Left ventricle myocardium inferior (tissue), 1 donor: ENCODE data around the gene TUNAR. TPM values are rescaled to one million over a fixed set of nuclear protein-coding genes. Genes with fewer than 3 reads are reported as not detected.

Experiments
- DNase-seq: peaks from one replicate; pipeline ENCODE4 v3.0.0-alpha.2; 2020
- H3K27ac ChIP-seq: fragments of 200-600 bp; replicated peaks from 2 replicates; pipeline ENCODE4 v1.8.0; 2021
- H3K27me3 ChIP-seq: fragments of 200-600 bp; 2 replicates; pipeline ENCODE4 v1.8.0; 2021; ENCODE audit warnings: low read depth
- H3K36me3 ChIP-seq: fragments of 200-600 bp; 2 replicates; pipeline ENCODE4 v1.8.0; 2021
- H3K4me1 ChIP-seq: fragments of 200-600 bp; 2 replicates; pipeline ENCODE4 v1.8.0; 2021
- H3K4me3 ChIP-seq: fragments of 200-600 bp; 2 replicates; pipeline ENCODE4 v1.8.0; 2021; ENCODE audit warnings: mild to moderate bottlenecking, moderate library complexity
- H3K9me3 ChIP-seq: fragments of 200-600 bp; replicated peaks from 2 replicates; pipeline ENCODE4 v1.8.0; 2021
- CTCF ChIP-seq: fragments of 200-600 bp; IDR thresholded peaks from 2 replicates; pipeline ENCODE4 v1.8.0; 2021; ENCODE audit warnings: antibody characterized with exemption, mild to moderate bottlenecking, borderline replicate concordance
- intact Hi-C: fragments of 100-400 bp; cut with micrococcal nuclease; formaldehyde crosslinking; loops from one replicate; pipeline ENCODE4 v1.11.0; 2022
- total RNA-seq: library from RNA; stranded (reverse); fragmentation: NEBNext Ultra II Directional; extraction: Animal tissue kit (Norgen Biotek cat#: 25700); gene quantifications from one replicate; pipeline ENCODE4 v1.2.1, GENCODE V29; 2021
- donor health status: DM: no; HTN: yes; CAD: no; lungs with severe emphysema.

Gene TUNAR
- total RNA-seq, 1 donor from 2014 or later, result not detected

- DNase-seq, result no peak
- Histone ChIP-seq H3K4me1 (no peaks in the 10 kb centered on the region), H3K27me3 (peaks cover 38% of the 10 kb centered on the region), H3K4me3 (no peak overlapping the region), H3K27ac (no peak overlapping the region), H3K9me3 (no peaks in the 10 kb centered on the region), H3K36me3 (no peaks in the 10 kb centered on the region)
- TF ChIP-seq CTCF, result no peak
- intact Hi-C loops, result no loop called here
These were observed 37.8 kb upstream of the TUNAR start for GRCh38 chr14:95838862-95839261.

- intact Hi-C loops, result no loop called here
- no peak overlapping the region for H3K27ac ChIP-seq
- H3K36me3 ChIP-seq, result no peaks in the 10 kb centered on the region
- no peak for TF ChIP-seq CTCF
- DNase-seq, result no peak
- peaks cover 35% of the 10 kb centered on the region for H3K27me3 ChIP-seq
- H3K9me3 ChIP-seq, result no peaks in the 10 kb centered on the region
- no peak overlapping the region for H3K4me3 ChIP-seq
- no peaks in the 10 kb centered on the region for H3K4me1 ChIP-seq
These were observed 36.4 kb upstream of the TUNAR start for GRCh38 chr14:95840094-95840700.

- Histone ChIP-seq H3K9me3 (no peaks in the 10 kb centered on the region), H3K27ac (no peak overlapping the region), H3K4me1 (no peaks in the 10 kb centered on the region), H3K4me3 (no peak overlapping the region), H3K36me3 (no peaks in the 10 kb centered on the region), H3K27me3 (peaks cover 39% of the 10 kb centered on the region)
- no peak for TF ChIP-seq CTCF
- intact Hi-C loops, result no loop called here
- DNase-seq, result no peak
These were observed 35.0 kb upstream of the TUNAR start for GRCh38 chr14:95841668-95842067.

GRCh38 chr14:95849761-95850160 lies 26.9 kb upstream of the TUNAR start:
- no peaks in the 10 kb centered on the region for H3K36me3 ChIP-seq
- no peak for TF ChIP-seq CTCF
- intact Hi-C loops, result no loop called here
- H3K4me1 ChIP-seq, result no peaks in the 10 kb centered on the region
- peaks cover 72% of the 10 kb centered on the region for H3K27me3 ChIP-seq
- no peak overlapping the region for H3K4me3 ChIP-seq
- peaks cover 7% of the 10 kb centered on the region for H3K9me3 ChIP-seq
- DNase-seq, result no peak
- no peak overlapping the region for H3K27ac ChIP-seq

- Histone ChIP-seq H3K27me3 (peaks cover 75% of the 10 kb centered on the region), H3K36me3 (no peaks in the 10 kb centered on the region), H3K27ac (no peak overlapping the region), H3K9me3 (peaks cover 7% of the 10 kb centered on the region), H3K4me3 (no peak overlapping the region), H3K4me1 (no peaks in the 10 kb centered on the region)
- no peak for TF ChIP-seq CTCF
- intact Hi-C loops, result no loop called here
- DNase-seq, result no peak
These were observed 26.2 kb upstream of the TUNAR start for GRCh38 chr14:95850429-95850828.
